Stimulated activated CD8-positive, alpha-beta memory T cell treated with anti-CD3 and anti-CD28 coated beads, Interleukin-15, amount 100 ng/mL, for 48 hours (primary cell): ENCODE measurements around the gene VPS13D.

Experiments used
- DNase-seq, 2 donors: peaks; one replicate each; pipeline ENCODE4 v3.0.0-alpha.2; 2020; ENCODE audit warnings: low read depth in 2 of 2

The VPS13D gene

DNA sequence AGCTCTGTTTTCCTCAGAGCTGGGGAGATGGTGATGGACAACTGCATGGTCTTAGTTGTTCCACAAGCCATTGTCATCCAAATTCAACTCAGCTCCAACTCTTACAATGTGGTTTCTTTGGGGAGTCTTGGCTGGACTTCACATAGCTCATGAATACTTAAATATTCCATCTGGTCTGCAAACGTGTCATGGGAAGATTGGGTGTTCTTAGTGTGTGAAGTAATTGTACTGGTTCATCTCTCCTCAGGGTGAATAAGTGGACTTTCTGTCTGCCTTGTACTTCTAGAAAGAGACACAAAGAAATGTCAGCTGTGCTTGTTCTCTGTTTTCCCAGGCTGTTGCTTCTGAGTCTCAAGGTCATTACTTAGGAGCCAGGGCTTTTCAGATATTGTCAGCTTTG, 106.6 kb downstream of the VPS13D start:
- DNase-seq: no peak

DNA sequence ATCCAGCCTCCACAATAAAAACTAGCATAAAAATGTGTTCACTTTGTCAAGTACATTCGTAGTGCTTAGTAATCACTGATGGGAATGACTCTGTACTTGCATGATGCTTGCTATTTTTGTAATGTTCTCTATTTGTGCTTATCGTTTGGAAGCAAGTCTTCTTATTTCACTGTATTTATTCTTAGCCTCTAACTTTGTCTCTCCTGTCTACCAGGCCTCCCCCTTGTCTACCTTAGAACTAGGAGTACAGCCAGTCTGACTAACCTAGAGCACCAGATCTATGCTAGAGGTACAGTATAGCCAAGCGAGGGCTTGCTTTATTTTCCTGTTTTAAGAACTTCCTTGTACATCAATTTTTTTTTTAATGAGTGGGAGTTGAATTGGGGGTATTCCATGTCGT, 108.2 kb downstream of the VPS13D start:
- DNase-seq: no peak

GRCh38 chr1:12338823-12339222, 109.0 kb downstream of the VPS13D start:
- no peak for DNase-seq

GRCh38 chr1:12339396-12339795, 109.6 kb downstream of the VPS13D start:
- DNase-seq: no peak

DNA sequence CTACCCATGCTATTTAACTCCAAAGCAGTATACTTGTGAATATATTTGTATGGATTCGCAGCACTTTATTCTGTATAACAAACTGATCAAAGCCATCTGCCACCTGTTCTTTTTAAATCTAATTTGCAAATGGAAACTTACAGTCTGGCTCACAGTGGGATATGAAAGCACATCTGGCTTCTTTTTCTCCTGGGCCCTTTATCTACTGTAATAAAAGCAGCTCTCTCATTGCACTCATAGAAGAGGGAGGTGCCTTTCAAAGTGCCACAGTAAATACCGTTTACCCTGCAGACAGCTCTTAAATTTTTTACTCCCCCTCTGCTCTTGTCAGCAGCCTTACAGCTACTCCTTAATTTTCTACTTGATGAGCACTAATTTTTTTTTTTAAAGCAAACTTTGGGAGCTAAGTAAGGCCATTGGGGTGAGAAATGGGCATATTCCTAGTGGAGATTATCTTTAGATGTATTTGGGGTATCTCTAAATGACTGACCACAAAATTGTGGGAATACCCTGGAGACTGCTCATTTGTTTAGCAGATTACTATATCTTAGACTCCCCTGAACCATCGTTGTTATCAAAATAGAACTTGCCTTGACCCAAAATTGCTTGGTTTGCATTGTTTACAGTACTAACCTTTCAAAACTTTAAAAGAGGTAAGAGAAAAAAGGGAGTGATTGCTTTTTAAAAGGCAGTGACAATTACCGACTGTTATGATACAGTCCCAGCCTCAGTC, 110.1 kb downstream of the VPS13D start:
- DNase-seq: no peak

GRCh38 chr1:12340544-12340930, 110.7 kb downstream of the VPS13D start:
- DNase-seq: no peak

GRCh38 chr1:12341667-12342066, 111.8 kb downstream of the VPS13D start:
- peak in 1 of 2 donors; percentile 11 for DNase-seq

DNA sequence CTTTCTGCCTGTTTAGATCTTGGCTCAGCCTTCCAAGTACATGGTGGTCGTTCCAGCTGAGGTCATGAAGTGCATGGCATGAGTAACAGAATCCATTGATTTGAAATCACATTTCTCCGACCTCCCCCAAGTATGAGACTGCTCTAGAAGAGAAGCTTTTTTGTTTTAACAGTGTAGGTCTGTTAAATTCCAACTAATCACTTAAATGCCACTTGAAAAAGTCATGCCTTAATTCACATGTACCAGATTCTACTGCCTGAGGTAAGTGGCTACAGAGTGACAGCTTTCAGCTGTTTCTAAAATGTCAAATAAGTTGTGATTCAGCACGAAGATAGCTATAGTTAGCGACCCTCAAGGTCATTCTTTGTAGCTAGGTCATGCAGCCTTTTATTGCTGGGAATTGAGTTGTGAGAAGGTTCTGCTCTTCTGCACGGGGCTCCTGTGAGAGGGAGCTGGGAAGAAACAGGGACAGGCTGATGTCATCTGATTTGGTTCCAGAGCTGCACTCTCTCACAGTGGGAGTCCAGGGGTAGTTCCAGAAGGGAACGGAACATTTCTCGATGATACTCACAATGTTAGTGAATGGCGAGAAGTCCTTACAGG, 112.7 kb downstream of the VPS13D start:
- no peak for DNase-seq

- DNase-seq: no peak
Observed at GRCh38 chr1:12343823-12344487, 114.1 kb downstream of the VPS13D start.

DNA sequence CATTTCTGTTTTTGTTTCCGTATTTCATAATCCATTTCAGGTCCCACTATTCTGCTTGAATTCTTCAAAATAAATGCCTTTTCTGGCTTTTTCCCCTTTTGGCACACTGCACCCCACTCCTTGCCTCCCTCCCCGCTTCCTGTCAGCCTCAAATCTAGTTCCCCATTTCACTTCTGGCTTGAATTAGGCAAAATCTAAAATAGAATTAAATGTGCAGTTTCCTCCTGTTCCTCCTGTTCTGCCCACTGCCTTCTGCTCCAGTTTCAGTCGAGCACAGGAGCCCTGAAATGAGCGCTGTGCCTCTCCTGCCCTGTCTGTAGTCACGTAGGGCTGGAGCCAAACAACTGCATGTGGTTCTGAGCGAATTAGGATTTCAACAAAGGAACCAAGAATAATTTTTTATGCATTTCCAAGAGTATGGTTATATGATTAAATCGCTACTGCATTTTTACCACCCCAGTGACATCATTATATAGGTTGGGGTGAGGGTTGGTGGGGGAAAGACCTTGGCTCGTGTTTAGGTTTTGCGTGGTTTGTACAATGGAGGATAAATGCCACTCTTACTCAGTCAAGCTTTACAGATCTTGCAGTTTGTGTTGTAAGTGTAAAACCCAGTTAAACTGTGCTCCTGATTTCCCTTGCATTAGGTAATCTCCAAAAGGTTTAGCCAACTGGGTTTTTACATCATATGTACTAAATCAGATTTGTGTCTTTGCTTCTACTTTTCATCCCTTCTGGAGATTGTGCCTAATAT, 114.9 kb downstream of the VPS13D start:
- DNase-seq: no peak

DNA sequence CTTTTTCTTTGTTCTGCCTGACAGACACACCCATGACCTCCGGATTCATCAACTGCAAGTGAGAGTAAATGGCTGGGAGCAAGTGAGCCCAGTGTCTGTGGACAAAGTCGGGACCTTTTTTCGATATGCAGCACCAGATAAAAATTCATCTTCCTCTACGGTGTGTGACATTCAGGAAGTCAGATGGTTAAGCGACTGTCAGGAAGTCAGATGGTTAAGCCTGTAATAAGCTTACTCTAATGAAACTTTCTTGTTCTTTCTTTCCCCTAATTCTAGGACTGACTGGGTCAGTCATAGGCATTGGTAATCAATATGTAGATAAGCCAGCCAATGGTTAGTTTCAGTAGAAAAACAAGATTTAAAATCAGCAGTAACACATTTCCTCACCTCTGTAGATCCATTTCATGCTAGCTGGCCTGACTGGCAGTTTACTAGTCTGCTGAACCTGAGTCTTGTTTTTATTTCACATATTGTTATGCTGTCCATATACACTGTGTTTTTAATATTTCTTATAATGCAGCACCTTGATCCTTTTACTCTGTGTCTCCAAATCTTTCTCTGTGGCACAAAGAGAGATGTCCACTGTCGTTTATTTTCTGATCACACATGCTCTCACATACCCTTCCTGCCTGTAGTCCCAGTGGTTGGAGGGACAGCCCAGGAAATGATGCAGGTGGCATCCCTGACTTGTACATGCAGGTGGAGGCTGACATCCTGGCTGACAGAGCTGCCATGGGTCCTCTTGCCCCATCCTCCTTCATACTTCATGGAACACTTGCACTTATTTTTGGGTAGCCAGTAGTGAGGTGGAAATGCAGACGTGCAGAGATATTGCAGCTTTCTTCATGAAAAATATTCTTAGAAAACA, 115.8 kb downstream of the VPS13D start:
- DNase-seq: no peak

DNA sequence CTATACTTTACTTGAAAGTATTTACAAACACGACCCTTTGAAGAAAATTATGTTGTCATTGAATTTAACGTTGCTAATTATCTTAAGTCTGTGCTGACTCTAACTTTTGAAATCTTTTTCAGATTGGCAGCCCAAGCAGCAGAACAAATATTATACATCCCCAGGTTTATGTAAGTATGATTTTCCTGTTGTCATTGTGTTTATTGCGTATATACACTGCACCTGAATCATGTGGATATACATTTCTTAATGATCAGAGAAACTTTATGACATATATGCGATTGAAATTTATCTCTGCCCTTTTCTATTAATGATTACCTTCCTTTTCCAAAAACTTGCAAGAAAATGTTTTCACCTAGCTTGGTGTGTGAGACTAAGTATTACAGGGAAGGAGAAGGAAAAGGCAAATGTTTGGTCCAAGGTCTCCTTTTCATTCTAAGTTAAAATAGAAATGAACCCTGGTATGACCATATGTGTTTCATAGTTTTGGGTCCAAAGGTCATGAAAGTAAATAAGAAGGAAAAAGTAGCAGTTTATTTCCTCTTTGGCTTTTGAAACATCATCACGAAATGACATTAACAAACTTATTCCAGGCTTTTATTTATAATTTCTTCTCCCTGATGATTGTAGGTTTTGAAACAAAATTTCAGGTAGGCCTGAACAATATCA, 116.8 kb downstream of the VPS13D start:
- DNase-seq: no peak

GRCh38 chr1:12348113-12348512, 118.3 kb downstream of the VPS13D start:
- no peak for DNase-seq

GRCh38 chr1:12353981-12354380, 124.2 kb downstream of the VPS13D start:
- DNase-seq: no peak

- no peak for DNase-seq
Observed at GRCh38 chr1:12356004-12356890, 126.4 kb downstream of the VPS13D start.

GRCh38 chr1:12358499-12358898, 128.7 kb downstream of the VPS13D start:
- DNase-seq: no peak

DNA sequence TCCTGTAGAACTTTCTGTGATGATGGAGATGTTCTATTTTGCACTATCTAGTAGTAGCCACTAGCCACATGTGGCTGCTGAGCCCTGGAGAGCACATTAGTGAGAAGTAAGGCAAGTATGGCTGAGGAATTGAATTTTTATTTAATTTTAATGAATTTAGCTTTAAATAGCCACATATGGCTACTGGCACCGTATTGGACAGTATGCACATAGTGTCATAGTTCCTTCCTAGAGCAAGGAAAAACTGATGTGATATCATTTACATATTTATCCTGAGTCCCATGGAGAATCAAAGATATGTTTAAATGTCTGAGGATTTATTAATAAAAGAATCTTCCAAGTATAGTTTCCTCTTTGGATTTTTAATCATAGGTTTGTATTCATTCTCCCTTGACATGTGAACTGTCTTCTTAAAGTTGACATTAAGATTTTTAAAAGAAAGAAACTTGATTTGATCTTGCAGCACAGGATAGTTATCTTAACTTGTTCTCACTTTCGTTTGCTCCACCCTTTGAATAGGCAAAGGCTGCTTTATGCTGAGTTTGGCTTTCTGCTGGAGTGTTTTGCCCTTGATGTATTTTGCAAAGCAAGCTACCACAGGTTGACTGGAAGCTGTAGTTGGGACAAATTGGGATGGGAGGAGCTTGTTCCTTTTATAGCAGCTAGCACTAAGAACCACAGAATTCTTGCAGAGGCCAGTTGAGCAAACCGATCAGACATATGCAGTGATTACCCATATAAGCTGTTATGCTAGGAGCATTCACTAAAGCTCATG, 129.7 kb downstream of the VPS13D start:
- no peak for DNase-seq

- DNase-seq: no peak
Observed at GRCh38 chr1:12368646-12369045, 138.8 kb downstream of the VPS13D start.

DNA sequence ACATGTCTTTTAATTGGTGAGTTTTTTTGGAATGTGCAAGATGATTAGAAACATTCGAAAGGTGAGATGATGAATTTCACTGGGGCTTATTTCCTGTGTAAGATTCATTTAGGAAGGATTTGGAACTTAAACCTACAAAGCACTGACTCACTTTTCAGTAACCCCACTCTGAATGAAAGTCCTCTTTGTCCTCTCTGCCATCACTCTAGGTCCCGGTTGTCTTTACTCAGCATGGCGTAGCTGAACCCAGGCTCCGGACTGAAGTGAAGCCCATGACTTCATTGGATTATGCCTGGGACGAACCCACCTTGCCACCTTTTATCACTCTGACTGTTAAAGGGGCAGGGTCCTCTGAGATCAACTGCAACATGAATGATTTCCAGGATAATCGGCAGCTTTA, 139.4 kb downstream of the VPS13D start:
- no peak for DNase-seq
